ENCODE measurements around the gene DLG2.

Gene DLG2

GRCh38 chr11:85048801-85049200 is 578.3 kb downstream of the DLG2 start:
- no peaks in the 10 kb centered on the region for H3K4me1 Mint-ChIP-seq
- no peak overlapping the region for H3K27ac Mint-ChIP-seq
- no peak overlapping the region for H3K4me3 Mint-ChIP-seq
- no peaks in the 10 kb centered on the region for H3K9me3 Mint-ChIP-seq
- H3K36me3 Mint-ChIP-seq (ENCODE audit: low read depth) = no peaks in the 10 kb centered on the region
- no peaks in the 10 kb centered on the region for H3K27me3 Mint-ChIP-seq (ENCODE audit: low read depth)
- TF ChIP-seq, protein P1, sequence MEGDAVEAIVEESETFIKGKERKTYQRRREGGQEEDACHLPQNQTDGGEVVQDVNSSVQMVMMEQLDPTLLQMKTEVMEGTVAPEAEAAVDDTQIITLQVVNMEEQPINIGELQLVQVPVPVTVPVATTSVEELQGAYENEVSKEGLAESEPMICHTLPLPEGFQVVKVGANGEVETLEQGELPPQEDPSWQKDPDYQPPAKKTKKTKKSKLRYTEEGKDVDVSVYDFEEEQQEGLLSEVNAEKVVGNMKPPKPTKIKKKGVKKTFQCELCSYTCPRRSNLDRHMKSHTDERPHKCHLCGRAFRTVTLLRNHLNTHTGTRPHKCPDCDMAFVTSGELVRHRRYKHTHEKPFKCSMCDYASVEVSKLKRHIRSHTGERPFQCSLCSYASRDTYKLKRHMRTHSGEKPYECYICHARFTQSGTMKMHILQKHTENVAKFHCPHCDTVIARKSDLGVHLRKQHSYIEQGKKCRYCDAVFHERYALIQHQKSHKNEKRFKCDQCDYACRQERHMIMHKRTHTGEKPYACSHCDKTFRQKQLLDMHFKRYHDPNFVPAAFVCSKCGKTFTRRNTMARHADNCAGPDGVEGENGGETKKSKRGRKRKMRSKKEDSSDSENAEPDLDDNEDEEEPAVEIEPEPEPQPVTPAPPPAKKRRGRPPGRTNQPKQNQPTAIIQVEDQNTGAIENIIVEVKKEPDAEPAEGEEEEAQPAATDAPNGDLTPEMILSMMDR (IDR thresholded peaks at IDR 0.05; ENCODE audit: unreplicated experiment in 3 of 3) = no peak

DNA sequence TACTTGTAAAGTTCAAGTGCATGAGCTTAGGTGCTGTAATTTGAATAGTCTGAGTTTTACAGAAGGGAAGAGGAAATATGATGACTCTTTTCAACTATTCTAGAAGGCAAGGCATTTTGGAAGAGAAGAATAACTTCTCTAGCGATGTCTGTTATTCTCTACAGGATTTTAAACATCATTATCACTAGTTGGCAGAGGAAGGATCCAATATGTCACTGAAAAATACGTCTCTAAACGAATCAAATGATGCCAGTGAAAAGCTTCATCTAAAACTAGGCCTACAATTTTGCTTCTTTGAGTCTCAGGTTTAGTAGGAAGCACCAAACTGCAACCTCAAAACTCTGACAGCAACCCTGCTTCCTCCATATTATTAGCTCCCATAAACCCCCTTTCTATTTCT is 581.4 kb downstream of the DLG2 start:
- TF ChIP-seq, protein P1 (IDR thresholded peaks at IDR 0.05; ENCODE audit: unreplicated experiment in 3 of 3) = no peak
- Mint-ChIP-seq H3K36me3 (ENCODE audit: low read depth) (no peaks in the 10 kb centered on the region), H3K9me3 (no peaks in the 10 kb centered on the region), H3K4me3 (no peak overlapping the region), H3K27ac (no peak overlapping the region), H3K4me1 (no peaks in the 10 kb centered on the region), H3K27me3 (ENCODE audit: low read depth) (no peaks in the 10 kb centered on the region)

DNA sequence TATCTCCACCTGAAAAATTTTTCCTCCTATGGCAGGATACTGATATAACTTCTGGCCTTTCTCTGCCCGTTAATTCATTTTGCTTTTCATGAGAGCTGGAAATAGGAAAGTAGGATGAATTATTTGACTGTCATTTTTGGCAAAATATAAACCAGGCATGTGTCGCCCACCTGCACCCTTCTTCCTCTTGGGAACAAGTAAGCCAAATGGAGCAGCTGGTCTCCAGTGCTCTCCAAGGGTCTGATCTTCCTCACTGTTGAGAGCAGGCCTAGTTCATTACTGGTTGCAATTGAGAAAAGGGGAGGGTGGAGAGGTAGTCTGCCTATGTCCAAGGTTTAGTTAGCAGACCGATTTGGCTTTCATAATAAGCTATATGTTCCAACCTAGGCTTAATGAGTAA is 582.2 kb downstream of the DLG2 start:
- TF ChIP-seq, protein P1 (IDR thresholded peaks at IDR 0.05; ENCODE audit: unreplicated experiment in 3 of 3) = no peak
- Mint-ChIP-seq H3K27ac (no peak overlapping the region), H3K9me3 (no peaks in the 10 kb centered on the region), H3K4me3 (no peak overlapping the region), H3K4me1 (no peaks in the 10 kb centered on the region), H3K36me3 (ENCODE audit: low read depth) (no peaks in the 10 kb centered on the region), H3K27me3 (ENCODE audit: low read depth) (no peaks in the 10 kb centered on the region)

DNA sequence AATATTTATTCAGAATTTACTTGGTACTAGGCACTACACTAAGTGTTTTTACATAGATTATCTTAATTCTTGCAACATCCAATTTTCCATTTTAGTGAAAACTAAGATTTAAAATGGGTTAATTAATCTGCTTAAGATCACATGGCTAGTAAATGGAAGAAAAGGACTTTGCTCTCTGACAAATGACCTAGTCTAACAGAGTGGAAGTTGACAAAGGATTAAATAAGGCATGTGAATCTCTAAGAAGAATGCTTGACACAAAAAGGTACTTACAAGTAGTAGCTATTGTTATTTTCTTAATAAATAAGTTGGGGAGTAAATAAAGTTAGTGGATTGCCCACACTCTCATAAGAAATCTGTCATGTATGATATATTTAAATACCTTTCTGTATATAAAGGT is 584.8 kb downstream of the DLG2 start:
- Mint-ChIP-seq H3K4me3 (no peak overlapping the region), H3K27me3 (ENCODE audit: low read depth) (no peaks in the 10 kb centered on the region), H3K27ac (no peak overlapping the region), H3K9me3 (no peaks in the 10 kb centered on the region), H3K36me3 (ENCODE audit: low read depth) (no peaks in the 10 kb centered on the region), H3K4me1 (no peaks in the 10 kb centered on the region)
- TF ChIP-seq, protein P1 (IDR thresholded peaks at IDR 0.05; ENCODE audit: unreplicated experiment in 3 of 3) = no peak

DNA sequence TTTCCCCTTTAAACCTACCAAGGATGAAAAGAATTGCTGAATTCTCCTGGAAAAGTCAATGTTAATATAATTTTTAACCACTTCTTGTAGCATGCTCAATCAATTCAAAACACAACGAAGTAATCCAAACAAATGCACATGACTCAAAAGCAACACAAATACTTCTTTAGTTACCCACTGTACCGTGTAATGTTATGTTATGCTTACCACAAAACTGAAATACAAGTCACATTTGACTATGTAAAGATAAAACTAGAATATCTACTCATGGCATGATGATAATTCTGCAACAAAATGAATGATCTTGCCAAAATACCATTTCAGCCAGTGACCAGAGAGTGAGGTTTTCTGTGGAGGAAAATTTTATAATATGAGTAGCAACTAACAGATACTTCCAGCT is 587.0 kb downstream of the DLG2 start:
- no peak overlapping the region for H3K4me3 Mint-ChIP-seq
- H3K9me3 Mint-ChIP-seq = no peaks in the 10 kb centered on the region
- TF ChIP-seq, protein P1 (IDR thresholded peaks at IDR 0.05; ENCODE audit: unreplicated experiment in 3 of 3) = no peak
- H3K27ac Mint-ChIP-seq = peak overlapping the region in 1 of 3 experiments; percentile 56
- no peaks in the 10 kb centered on the region for H3K4me1 Mint-ChIP-seq
- H3K36me3 Mint-ChIP-seq (ENCODE audit: low read depth) = no peaks in the 10 kb centered on the region
- no peaks in the 10 kb centered on the region for H3K27me3 Mint-ChIP-seq (ENCODE audit: low read depth)

DNA sequence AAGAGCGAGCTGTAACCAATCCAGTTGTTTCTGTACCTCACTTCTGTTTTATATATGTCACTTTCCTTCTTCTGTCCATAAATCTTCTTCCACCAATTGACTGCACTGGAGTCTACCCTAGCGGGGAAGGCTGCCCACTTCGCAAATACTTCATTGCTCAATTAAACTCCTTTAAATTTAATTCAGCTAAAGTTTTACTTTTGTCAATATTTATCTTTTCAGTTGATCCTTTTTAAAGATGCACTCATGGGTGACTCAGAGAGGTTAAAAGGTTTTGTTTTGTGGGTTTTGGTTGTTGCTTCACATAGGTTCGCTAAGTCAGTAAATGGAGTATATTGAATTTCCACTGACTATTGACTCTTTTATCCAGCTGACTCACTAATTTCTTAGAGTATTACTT is 597.2 kb downstream of the DLG2 start:
- Mint-ChIP-seq H3K27me3 (ENCODE audit: low read depth) (no peaks in the 10 kb centered on the region), H3K4me1 (peaks cover 4% of the 10 kb centered on the region), H3K9me3 (no peaks in the 10 kb centered on the region), H3K27ac (peak overlapping the region in 1 of 3 experiments; percentile 82), H3K36me3 (ENCODE audit: low read depth) (no peaks in the 10 kb centered on the region), H3K4me3 (no peak overlapping the region)
- TF ChIP-seq, protein P1 (IDR thresholded peaks at IDR 0.05; ENCODE audit: unreplicated experiment in 3 of 3) = no peak

All from nephron (organoid).